Uterus (tissue), 4 donors: ENCODE measurements around the gene SLC35A4. TPM values are rescaled to one million over a fixed set of nuclear protein-coding genes. Genes with fewer than 3 reads are reported as not detected.
"Not testable (repeated sequence)": the region's sequence is repeated elsewhere in the genome, so short reads cannot be mapped to it uniquely, and the experiment has no call there.

Source experiments
- DNase-seq, 2 donors: peaks; one replicate each; pipeline ENCODE4 v3.0.0-alpha.2; 2019 to 2020
- H3K27ac ChIP-seq, 2 donors: fragments of 200-600 bp; sonication (generic); 1 replicate in 1 of 2; 2 replicates in 1 of 2; pipeline ENCODE4 v1.5.1; 2016 to 2018
- H3K27me3 ChIP-seq, 2 donors: fragments of 200-600 bp; sonication (generic); one replicate each; pipeline ENCODE4 v1.5.1; 2018 to 2019; ENCODE audit warnings: control low read depth in 1 of 2
- H3K36me3 ChIP-seq, 2 donors: fragments of 200-600 bp; sonication (generic); one replicate each; pipeline ENCODE4 v1.5.1; 2019; ENCODE audit warnings: control low read depth in 1 of 2
- H3K4me1 ChIP-seq, 2 donors: fragments of 200-600 bp; sonication (generic); one replicate each; pipeline ENCODE4 v1.5.1; 2018 to 2019; ENCODE audit warnings: control low read depth in 1 of 2
- H3K4me3 ChIP-seq, 2 donors: fragments of 200-600 bp; sonication (generic); 1 replicate in 1 of 2; 2 replicates in 1 of 2; pipeline ENCODE4 v1.5.1; 2018 to 2019; ENCODE audit warnings: mild to moderate bottlenecking in 1 of 2
- H3K9me3 ChIP-seq, 2 donors: fragments of 200-600 bp; sonication (generic); one replicate each; pipeline ENCODE4 v1.5.1; 2019; ENCODE audit warnings: control low read depth in 1 of 2
- CTCF ChIP-seq, 4 experiments: fragments of 200-600 bp in 2 of 4; fragments of 450-650 bp in 2 of 4; sonication (generic) in 2 of 4; IDR thresholded peaks; one replicate each; pipeline ENCODE4 v1.5.1; 2016 to 2019; ENCODE audit warnings: antibody characterized with exemption in 4 of 4, mild to moderate bottlenecking in 2 of 4, moderate library complexity in 1 of 4
- POLR2A ChIP-seq, 2 donors: fragments of 450-650 bp; IDR thresholded peaks; one replicate each; pipeline ENCODE4 v1.6.1; 2016; ENCODE audit warnings: antibody characterized with exemption in 2 of 2, mild to moderate bottlenecking in 1 of 2, moderate library complexity in 1 of 2
- intact Hi-C: fragments of 100-400 bp; cut with DNase I; formaldehyde crosslinking; loops from one replicate; pipeline ENCODE4 v1.15.1; 2023; ENCODE audit warnings: low total_unique reads
- total RNA-seq, 4 donors: library from RNA; depleted of rRNA in 3 of 4; stranded (reverse); fragments of >200 nt in 3 of 4; gene quantifications; one replicate each; pipeline versions ENCODE4 v1.1.0 to v1.2.4, GENCODE V29; 2014 to 2023
- donor health status: DM: yes; HTN: yes; CAD: no.

Gene SLC35A4
- total RNA-seq, 4 donors from 2014 or later = 6.4 to 39.7 (median 21.7) TPM

DNA sequence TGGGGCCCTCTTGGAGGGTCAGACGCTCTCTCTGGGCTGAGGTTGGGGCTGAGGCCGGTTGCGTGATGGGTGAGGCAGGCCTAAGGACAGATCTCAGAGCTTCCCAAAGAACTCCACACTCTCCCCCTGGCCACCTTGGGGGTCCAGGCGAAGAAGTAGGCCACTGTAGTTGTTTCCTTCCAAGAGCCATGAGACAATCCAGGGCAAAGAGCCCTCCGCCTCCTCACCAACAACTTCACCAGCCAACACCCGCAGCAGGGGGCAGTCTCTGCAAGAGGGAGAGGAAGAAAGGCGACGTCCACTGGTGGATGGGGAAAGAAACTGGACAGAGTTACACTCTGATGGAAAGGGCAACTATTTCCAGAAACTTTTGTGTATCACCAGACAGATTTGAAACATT, 10.7 kb downstream of the SLC35A4 start:
- H3K27ac ChIP-seq = no peak overlapping the region
- intact Hi-C loops = no loop called here
- TF ChIP-seq CTCF (IDR thresholded peaks at IDR 0.05) (peak in 2 of 4 experiments; percentile 18 to 20), POLR2A (IDR thresholded peaks at IDR 0.05) (no peak)
- no peaks in the 10 kb centered on the region for H3K27me3 ChIP-seq
- no peak for DNase-seq
- no peaks in the 10 kb centered on the region for H3K9me3 ChIP-seq
- H3K36me3 ChIP-seq = no peaks in the 10 kb centered on the region
- H3K4me1 ChIP-seq = no peaks in the 10 kb centered on the region
- H3K4me3 ChIP-seq = no peak overlapping the region

- Histone ChIP-seq H3K9me3 (no peaks in the 10 kb centered on the region), H3K36me3 (no peaks in the 10 kb centered on the region), H3K27ac (no peak overlapping the region), H3K27me3 (no peaks in the 10 kb centered on the region), H3K4me3 (no peak overlapping the region), H3K4me1 (no peaks in the 10 kb centered on the region)
- no peak for DNase-seq
- TF ChIP-seq POLR2A (IDR thresholded peaks at IDR 0.05) = no peak
- no peak for TF ChIP-seq CTCF (IDR thresholded peaks at IDR 0.05)
- intact Hi-C loops = no loop called here
Observed at GRCh38 chr5:140576776-140577201, 12.2 kb downstream of the SLC35A4 start.

DNA sequence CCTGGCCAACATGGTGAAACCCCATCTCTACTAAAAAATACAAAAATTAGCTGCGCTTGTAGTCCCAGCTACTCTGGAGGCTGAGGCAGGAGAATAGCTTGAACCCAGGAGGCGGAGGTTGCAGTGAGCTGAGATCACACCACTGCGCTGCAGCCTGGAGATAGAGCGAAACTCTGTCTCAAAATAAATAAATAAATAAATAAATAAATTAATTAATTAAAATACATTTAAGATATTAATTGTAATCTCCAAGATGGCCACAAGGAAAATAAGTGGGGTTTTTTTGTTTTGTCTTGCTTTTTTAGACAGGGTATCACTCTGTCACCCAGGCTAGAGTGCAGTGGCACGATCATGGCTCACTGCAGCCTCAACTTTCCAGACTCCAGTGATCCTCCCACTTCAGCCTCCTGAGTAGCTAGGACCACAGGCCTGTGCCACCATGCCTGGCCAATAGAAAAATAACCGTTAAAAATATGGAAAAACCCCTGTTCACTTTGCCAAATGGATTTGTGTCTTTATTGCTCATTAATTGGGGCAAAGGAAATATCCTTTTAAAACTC, 14.6 kb downstream of the SLC35A4 start:
- H3K4me3 ChIP-seq, intact Hi-C loops: not testable (repeated sequence)

DNA sequence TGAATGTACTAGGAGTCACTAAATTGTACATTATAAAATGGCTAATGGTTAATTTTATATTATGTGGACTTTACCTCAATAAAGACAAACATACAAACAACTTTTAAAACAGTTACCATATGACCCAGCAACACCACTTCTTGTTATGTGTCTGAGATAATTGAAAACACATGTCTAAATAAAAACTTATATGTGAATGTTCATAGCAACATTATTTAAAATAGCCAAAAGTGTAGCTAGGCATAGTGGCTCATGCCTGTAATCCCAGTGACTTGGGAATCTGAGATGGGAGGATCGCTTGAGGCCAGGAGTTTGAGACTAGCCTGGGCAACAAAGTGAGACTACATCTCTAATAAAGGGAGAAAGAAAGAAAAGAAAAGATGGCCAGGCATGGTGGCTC, 22.9 kb downstream of the SLC35A4 start:
- H3K4me3 ChIP-seq = no peak overlapping the region
- TF ChIP-seq CTCF (IDR thresholded peaks at IDR 0.05) = no peak
- no peak for TF ChIP-seq POLR2A (IDR thresholded peaks at IDR 0.05)
- DNase-seq = no peak
- H3K4me1 ChIP-seq = no peaks in the 10 kb centered on the region
- no peaks in the 10 kb centered on the region for H3K27me3 ChIP-seq
- H3K36me3 ChIP-seq = no peaks in the 10 kb centered on the region
- H3K27ac ChIP-seq = no peak overlapping the region
- intact Hi-C loops = no loop called here
- no peaks in the 10 kb centered on the region for H3K9me3 ChIP-seq

More for the DNA sequence above, 14.6 kb downstream of the SLC35A4 start:
- not testable (repeated sequence) for H3K4me1 ChIP-seq, H3K36me3 ChIP-seq, H3K27ac ChIP-seq, H3K9me3 ChIP-seq, H3K27me3 ChIP-seq, DNase-seq

DNA sequence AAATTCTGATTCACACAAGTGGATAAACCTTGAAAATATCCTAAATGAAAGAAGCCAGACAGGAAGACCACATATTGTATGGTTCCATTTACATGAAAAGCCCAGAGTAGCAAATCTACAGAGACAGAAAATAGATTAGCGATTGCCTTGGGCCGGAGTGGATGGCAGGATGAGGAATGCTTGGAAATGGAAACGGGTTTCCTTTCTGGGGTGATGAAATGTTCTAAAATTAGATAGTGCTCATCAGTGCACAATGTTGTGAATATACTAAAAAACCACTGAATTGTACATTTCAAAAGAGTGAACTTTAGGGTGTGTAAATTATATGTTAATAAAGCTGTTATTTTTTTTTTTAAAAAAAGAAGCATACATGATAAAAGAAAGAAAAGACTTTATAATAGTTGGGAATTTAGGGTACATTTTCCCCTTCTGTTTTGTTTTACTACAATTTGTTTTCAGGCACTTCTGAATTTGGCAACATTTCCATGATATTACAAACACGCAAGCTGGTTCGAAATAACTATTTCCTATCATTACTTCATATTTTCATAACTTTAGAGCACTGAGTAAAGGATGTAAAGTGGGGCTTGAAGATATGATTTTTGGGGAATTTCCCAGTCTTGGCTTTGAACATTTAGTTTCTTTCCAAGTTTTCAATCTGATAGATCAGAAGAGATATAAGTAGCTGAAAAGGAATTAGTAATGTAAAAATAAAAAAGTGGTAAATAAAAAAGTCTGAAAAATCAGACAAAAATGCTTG, 23.9 kb downstream of the SLC35A4 start:
- intact Hi-C loops = no loop called here

More for the DNA sequence above, 23.9 kb downstream of the SLC35A4 start:
- H3K4me1 ChIP-seq = no peaks in the 10 kb centered on the region
- H3K36me3 ChIP-seq = no peaks in the 10 kb centered on the region
- H3K27me3 ChIP-seq = no peaks in the 10 kb centered on the region
- TF ChIP-seq CTCF (IDR thresholded peaks at IDR 0.05) = no peak
- TF ChIP-seq POLR2A (IDR thresholded peaks at IDR 0.05) = no peak
- DNase-seq = no peak
- no peak overlapping the region for H3K4me3 ChIP-seq
- no peaks in the 10 kb centered on the region for H3K9me3 ChIP-seq
- peak overlapping the region in 1 of 2 donors; percentile 57 for H3K27ac ChIP-seq
